Uterus (tissue), 2 donors: ENCODE results near the gene CD7.

Experiments used
- POLR2A ChIP-seq, 2 donors: fragments of 450-650 bp; IDR thresholded peaks; one replicate each; pipeline ENCODE4 v1.6.1; 2016; ENCODE audit warnings: antibody characterized with exemption in 2 of 2, mild to moderate bottlenecking in 1 of 2, moderate library complexity in 1 of 2
- TF ChIP-seq, protein P1 (sequence below), 4 experiments: fragments of 200-600 bp in 2 of 4; fragments of 450-650 bp in 2 of 4; sonication (generic) in 2 of 4; IDR thresholded peaks; one replicate each; pipeline ENCODE4 v1.5.1; 2016 to 2019; ENCODE audit warnings: antibody characterized with exemption in 4 of 4, mild to moderate bottlenecking in 2 of 4, moderate library complexity in 1 of 4

DNA sequence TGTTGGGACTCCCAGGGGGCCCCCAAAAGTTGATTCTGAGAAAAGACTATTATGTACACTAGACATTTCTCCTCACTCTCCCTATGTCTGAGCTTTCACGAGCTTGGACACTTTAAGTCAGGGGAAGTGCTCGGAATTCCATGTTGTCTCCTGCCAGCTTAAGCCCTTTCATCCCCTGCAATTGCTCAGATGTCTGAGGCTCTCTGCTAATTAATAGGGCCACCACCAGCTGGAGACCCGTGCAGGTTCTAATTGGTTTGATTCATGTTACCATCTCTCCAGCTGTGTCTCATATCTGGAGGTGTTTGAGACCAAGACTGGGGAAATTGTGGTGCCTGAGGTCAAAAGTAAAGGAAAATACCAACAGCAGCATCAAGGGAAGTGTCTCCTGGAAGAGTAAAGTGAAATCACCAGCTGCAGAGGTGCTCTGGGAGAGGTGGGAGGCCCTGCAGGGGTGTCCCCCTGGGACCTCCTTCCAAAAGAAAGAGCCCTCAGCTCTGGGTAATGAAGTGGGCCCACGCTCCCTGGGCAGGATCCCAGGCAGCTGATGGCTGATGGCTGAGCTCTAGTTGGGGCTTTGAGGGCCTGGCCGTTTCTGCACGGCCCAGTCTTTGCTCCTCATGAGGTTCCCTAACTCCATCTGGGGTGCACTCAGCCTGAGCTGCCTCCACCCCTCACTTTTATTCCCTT, 48.3 kb upstream of the CD7 start:
- TF ChIP-seq, protein P1, sequence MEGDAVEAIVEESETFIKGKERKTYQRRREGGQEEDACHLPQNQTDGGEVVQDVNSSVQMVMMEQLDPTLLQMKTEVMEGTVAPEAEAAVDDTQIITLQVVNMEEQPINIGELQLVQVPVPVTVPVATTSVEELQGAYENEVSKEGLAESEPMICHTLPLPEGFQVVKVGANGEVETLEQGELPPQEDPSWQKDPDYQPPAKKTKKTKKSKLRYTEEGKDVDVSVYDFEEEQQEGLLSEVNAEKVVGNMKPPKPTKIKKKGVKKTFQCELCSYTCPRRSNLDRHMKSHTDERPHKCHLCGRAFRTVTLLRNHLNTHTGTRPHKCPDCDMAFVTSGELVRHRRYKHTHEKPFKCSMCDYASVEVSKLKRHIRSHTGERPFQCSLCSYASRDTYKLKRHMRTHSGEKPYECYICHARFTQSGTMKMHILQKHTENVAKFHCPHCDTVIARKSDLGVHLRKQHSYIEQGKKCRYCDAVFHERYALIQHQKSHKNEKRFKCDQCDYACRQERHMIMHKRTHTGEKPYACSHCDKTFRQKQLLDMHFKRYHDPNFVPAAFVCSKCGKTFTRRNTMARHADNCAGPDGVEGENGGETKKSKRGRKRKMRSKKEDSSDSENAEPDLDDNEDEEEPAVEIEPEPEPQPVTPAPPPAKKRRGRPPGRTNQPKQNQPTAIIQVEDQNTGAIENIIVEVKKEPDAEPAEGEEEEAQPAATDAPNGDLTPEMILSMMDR (IDR thresholded peaks at IDR 0.05): no peak
- no peak for TF ChIP-seq POLR2A (IDR thresholded peaks at IDR 0.05)
